ENCODE results near the gene ARMC3.

DNA sequence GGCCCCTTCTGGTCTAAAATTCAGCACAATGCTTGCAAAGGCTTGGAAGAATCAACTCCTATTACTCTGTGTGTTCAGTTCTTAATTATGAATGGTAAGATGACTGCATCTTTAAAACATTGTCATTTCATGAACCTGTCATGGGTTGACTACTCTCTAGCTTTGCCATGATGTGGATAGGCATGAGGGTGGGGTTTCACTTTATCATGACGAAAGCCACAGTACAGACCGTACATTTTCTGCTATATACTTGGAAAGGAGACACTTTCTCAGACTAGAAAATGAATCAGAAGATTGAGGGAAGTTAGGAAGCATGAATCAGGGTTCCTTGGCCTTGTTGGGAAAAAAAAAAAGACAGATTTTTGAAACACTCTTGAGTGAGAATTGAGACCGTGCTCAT lies 147.8 kb downstream of the ARMC3 start:
- TF ChIP-seq POLR2AphosphoS5 (IDR thresholded peaks at IDR 0.05) (no peak), POLR2A (IDR thresholded peaks at IDR 0.05) (no peak), EP300 (IDR thresholded peaks at IDR 0.05) (no peak)
- TF ChIP-seq, protein P1, sequence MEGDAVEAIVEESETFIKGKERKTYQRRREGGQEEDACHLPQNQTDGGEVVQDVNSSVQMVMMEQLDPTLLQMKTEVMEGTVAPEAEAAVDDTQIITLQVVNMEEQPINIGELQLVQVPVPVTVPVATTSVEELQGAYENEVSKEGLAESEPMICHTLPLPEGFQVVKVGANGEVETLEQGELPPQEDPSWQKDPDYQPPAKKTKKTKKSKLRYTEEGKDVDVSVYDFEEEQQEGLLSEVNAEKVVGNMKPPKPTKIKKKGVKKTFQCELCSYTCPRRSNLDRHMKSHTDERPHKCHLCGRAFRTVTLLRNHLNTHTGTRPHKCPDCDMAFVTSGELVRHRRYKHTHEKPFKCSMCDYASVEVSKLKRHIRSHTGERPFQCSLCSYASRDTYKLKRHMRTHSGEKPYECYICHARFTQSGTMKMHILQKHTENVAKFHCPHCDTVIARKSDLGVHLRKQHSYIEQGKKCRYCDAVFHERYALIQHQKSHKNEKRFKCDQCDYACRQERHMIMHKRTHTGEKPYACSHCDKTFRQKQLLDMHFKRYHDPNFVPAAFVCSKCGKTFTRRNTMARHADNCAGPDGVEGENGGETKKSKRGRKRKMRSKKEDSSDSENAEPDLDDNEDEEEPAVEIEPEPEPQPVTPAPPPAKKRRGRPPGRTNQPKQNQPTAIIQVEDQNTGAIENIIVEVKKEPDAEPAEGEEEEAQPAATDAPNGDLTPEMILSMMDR (IDR thresholded peaks at IDR 0.05): no peak
